Measurements from ENCODE around the gene IQSEC1.

Gene IQSEC1

DNA sequence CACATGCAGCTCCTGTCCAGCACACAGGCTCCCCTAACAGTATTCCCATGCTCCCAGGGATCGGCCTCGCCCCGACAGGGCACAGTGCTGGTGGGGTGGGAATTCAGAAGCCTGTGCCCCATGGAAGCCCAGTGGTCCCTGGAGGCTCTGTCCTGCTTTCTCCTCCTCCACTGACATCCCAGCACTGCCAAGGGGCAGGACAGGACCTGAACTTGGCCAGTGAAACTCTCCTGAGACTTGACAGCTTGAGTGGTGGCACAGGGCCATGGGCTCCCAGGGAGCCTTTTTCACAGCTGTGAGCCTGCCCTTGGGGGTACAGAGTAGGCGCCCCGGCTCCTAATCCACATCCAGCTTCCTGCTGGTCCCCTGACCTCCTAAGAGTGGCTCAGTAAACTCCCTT lies 38.4 kb downstream of the IQSEC1 start:
- TF ChIP-seq EP300 (IDR thresholded peaks at IDR 0.05; ENCODE audit: borderline replicate concordance), result no peak
- TF ChIP-seq RAD21 (IDR thresholded peaks at IDR 0.05; ENCODE audit: low read depth), result no peak
- TF ChIP-seq TAF1 (IDR thresholded peaks at IDR 0.05; ENCODE audit: low read depth), result no peak
- TF ChIP-seq, protein P1, sequence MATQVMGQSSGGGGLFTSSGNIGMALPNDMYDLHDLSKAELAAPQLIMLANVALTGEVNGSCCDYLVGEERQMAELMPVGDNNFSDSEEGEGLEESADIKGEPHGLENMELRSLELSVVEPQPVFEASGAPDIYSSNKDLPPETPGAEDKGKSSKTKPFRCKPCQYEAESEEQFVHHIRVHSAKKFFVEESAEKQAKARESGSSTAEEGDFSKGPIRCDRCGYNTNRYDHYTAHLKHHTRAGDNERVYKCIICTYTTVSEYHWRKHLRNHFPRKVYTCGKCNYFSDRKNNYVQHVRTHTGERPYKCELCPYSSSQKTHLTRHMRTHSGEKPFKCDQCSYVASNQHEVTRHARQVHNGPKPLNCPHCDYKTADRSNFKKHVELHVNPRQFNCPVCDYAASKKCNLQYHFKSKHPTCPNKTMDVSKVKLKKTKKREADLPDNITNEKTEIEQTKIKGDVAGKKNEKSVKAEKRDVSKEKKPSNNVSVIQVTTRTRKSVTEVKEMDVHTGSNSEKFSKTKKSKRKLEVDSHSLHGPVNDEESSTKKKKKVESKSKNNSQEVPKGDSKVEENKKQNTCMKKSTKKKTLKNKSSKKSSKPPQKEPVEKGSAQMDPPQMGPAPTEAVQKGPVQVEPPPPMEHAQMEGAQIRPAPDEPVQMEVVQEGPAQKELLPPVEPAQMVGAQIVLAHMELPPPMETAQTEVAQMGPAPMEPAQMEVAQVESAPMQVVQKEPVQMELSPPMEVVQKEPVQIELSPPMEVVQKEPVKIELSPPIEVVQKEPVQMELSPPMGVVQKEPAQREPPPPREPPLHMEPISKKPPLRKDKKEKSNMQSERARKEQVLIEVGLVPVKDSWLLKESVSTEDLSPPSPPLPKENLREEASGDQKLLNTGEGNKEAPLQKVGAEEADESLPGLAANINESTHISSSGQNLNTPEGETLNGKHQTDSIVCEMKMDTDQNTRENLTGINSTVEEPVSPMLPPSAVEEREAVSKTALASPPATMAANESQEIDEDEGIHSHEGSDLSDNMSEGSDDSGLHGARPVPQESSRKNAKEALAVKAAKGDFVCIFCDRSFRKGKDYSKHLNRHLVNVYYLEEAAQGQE (IDR thresholded peaks at IDR 0.05; ENCODE audit: low read depth), result no peak
- no peak for TF ChIP-seq NFIC (IDR thresholded peaks at IDR 0.05)
- TF ChIP-seq CREB1 (IDR thresholded peaks at IDR 0.05; ENCODE audit: low read depth), result no peak
- no peak for TF ChIP-seq TEAD4 (IDR thresholded peaks at IDR 0.05)
- TF ChIP-seq, protein P2, sequence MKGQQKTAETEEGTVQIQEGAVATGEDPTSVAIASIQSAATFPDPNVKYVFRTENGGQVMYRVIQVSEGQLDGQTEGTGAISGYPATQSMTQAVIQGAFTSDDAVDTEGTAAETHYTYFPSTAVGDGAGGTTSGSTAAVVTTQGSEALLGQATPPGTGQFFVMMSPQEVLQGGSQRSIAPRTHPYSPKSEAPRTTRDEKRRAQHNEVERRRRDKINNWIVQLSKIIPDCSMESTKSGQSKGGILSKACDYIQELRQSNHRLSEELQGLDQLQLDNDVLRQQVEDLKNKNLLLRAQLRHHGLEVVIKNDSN (IDR thresholded peaks at IDR 0.05), result no peak
- TF ChIP-seq ZBTB7A (IDR thresholded peaks at IDR 0.05; ENCODE audit: low read depth), result no peak
- no peak for TF ChIP-seq YY1 (IDR thresholded peaks at IDR 0.05; ENCODE audit: low read depth)
- no peak for TF ChIP-seq FOXM1 (IDR thresholded peaks at IDR 0.05; ENCODE audit: borderline replicate concordance, low read depth)
- TF ChIP-seq CEBPB (IDR thresholded peaks at IDR 0.05), result no peak

DNA sequence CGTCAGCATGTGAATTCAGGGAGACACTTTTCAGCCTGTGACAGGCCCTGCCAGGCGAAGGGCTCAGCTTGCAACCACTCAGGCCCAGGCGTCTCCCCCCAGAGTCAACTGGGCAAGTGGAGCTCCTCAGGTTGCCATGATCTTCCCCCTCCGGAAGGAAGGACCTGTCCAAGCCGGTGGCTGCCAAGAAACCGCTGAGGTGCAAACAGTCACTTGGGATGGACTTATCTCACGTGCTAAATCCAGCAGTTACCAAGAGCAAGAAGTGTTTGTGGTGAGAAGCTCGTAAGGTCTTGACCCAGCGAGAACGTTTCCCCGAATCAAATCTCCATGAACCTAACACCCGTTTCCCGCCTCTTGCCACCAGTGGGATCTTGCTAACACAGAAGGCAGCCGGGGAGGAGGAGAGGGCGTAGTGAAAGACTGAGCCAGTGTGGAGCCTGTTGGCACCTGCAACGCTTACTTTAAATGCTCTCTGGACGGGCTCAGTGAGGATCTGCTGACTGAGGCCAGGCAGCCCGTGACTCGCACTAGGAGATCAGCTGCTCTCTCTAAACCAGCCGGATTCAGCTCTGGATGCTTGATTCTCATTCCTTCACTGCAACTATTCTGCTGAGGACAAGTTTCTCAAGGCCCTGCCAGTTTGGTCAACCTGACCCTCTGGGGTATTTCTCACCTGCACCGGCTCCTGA lies 39.0 kb downstream of the IQSEC1 start:
- TF ChIP-seq RAD21 (IDR thresholded peaks at IDR 0.05; ENCODE audit: low read depth), result no peak
- TF ChIP-seq TAF1 (IDR thresholded peaks at IDR 0.05; ENCODE audit: low read depth), result no peak
- no peak for TF ChIP-seq CREB1 (IDR thresholded peaks at IDR 0.05; ENCODE audit: low read depth)
- no peak for TF ChIP-seq CEBPB (IDR thresholded peaks at IDR 0.05)
- TF ChIP-seq NFIC (IDR thresholded peaks at IDR 0.05), result no peak
- TF ChIP-seq TCF12 (IDR thresholded peaks at IDR 0.05; ENCODE audit: low read depth), result no peak
- TF ChIP-seq, protein P2 (IDR thresholded peaks at IDR 0.05), result no peak
- no peak for TF ChIP-seq TEAD4 (IDR thresholded peaks at IDR 0.05)
- TF ChIP-seq, protein P1 (IDR thresholded peaks at IDR 0.05; ENCODE audit: low read depth), result no peak
- no peak for TF ChIP-seq ZBTB7A (IDR thresholded peaks at IDR 0.05; ENCODE audit: low read depth)
- TF ChIP-seq FOXM1 (IDR thresholded peaks at IDR 0.05; ENCODE audit: borderline replicate concordance, low read depth), result no peak
- no peak for TF ChIP-seq EP300 (IDR thresholded peaks at IDR 0.05; ENCODE audit: borderline replicate concordance)
- no peak for TF ChIP-seq YY1 (IDR thresholded peaks at IDR 0.05; ENCODE audit: low read depth)
- TF ChIP-seq EGR1 (IDR thresholded peaks at IDR 0.05), result no peak
- TF ChIP-seq, protein P3, sequence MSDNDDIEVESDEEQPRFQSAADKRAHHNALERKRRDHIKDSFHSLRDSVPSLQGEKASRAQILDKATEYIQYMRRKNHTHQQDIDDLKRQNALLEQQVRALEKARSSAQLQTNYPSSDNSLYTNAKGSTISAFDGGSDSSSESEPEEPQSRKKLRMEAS (IDR thresholded peaks at IDR 0.05), result no peak

DNA sequence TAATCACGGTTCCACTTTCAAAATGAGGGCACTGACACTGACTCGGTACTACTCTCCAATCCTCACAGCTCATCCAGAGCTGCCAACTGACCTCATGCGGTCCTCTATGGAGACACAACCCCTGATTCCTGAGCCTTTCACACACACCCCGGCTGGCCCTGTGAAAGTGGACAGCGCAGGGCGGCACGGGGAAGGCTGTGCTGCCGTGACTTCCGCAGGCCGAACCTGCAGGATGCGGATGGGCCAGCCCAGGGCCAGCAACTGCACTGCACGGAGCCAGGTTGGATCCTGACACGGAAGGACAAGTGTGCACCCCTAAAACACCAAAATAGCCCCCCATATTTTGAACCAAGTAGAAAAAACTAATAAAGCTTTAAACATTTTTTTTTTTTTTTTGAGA lies 41.0 kb downstream of the IQSEC1 start:
- no peak for TF ChIP-seq ZBTB7A (IDR thresholded peaks at IDR 0.05; ENCODE audit: low read depth)
- TF ChIP-seq TCF12 (IDR thresholded peaks at IDR 0.05; ENCODE audit: low read depth), result no peak
- no peak for TF ChIP-seq RAD21 (IDR thresholded peaks at IDR 0.05; ENCODE audit: low read depth)
- TF ChIP-seq, protein P3 (IDR thresholded peaks at IDR 0.05), result no peak
- TF ChIP-seq NFIC (IDR thresholded peaks at IDR 0.05), result no peak
- no peak for TF ChIP-seq TAF1 (IDR thresholded peaks at IDR 0.05; ENCODE audit: low read depth)
- TF ChIP-seq, protein P2 (IDR thresholded peaks at IDR 0.05), result no peak
- no peak for TF ChIP-seq CREB1 (IDR thresholded peaks at IDR 0.05; ENCODE audit: low read depth)
- no peak for TF ChIP-seq EGR1 (IDR thresholded peaks at IDR 0.05)
- no peak for TF ChIP-seq FOXM1 (IDR thresholded peaks at IDR 0.05; ENCODE audit: borderline replicate concordance, low read depth)
- no peak for TF ChIP-seq TEAD4 (IDR thresholded peaks at IDR 0.05)

DNA sequence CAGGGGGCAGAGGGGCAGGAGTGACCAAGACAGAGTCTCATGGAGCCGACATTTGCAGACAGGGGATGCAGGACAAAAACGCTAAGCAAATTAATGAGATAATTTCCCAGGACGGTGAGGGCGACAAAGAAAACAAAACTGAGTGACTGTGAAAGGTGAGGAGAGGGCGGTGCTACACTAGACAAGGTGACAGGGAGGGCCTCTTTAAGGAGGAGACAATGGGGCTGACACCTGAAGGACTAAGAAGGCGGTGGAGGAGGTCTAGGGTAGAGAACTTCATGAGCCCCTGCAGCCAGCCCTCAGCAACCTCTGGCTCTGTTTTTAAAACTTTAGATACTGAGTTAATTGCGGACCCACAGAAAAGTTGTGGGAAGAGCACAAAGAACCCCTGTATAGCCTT lies 41.6 kb downstream of the IQSEC1 start:
- TF ChIP-seq TAF1 (IDR thresholded peaks at IDR 0.05; ENCODE audit: low read depth) (no peak), YY1 (IDR thresholded peaks at IDR 0.05; ENCODE audit: low read depth) (no peak), TEAD4 (IDR thresholded peaks at IDR 0.05) (no peak), EGR1 (IDR thresholded peaks at IDR 0.05) (no peak), FOXM1 (IDR thresholded peaks at IDR 0.05; ENCODE audit: borderline replicate concordance, low read depth) (no peak), RAD21 (IDR thresholded peaks at IDR 0.05; ENCODE audit: low read depth) (no peak), CREB1 (IDR thresholded peaks at IDR 0.05; ENCODE audit: low read depth) (no peak), NFIC (IDR thresholded peaks at IDR 0.05) (no peak), EP300 (IDR thresholded peaks at IDR 0.05; ENCODE audit: borderline replicate concordance) (no peak), TCF12 (IDR thresholded peaks at IDR 0.05; ENCODE audit: low read depth) (no peak)
- TF ChIP-seq, protein P2 (IDR thresholded peaks at IDR 0.05), result no peak

Measured in Ishikawa (cell line).